IPS-18c (cell line): Measurements from ENCODE around the gene CDH7.

ENCODE experiments used
- H3K4me3 ChIP-seq: 2 replicates; pipeline ENCODE4 v1.7.0; 2013; ENCODE audit warnings: low read depth, mild to moderate bottlenecking, low read length, moderate library complexity; ENCODE audit not compliant: insufficient read depth
- H3K9me3 ChIP-seq: one replicate; pipeline ENCODE4 v1.6.1; 2013; ENCODE audit warnings: mild to moderate bottlenecking, low read length, moderate library complexity; ENCODE audit not compliant: control insufficient read depth, insufficient read depth

The CDH7 gene

GRCh38 chr18:65750389-65751154 is at the start of gene CDH7:
TSS of gene CDH7 (plus strand) at chr18:65751012. CDS start at chr18:65762843, 11,831 bp downstream.
- no peaks in the 10 kb centered on the region for H3K9me3 ChIP-seq
- H3K4me3 ChIP-seq: peak within 1 kb of the TSS; percentile 84

GRCh38 chr18:65704046-65704445 is 46.8 kb upstream of the CDH7 start:
- Histone ChIP-seq H3K4me3 (no peak overlapping the region), H3K9me3 (no peaks in the 10 kb centered on the region)

GRCh38 chr18:65706646-65707045 is 44.2 kb upstream of the CDH7 start:
- no peaks in the 10 kb centered on the region for H3K9me3 ChIP-seq
- no peak overlapping the region for H3K4me3 ChIP-seq

- H3K9me3 ChIP-seq: no peaks in the 10 kb centered on the region
- no peak overlapping the region for H3K4me3 ChIP-seq
These were observed 39.3 kb upstream of the CDH7 start for GRCh38 chr18:65711493-65711892.

- Histone ChIP-seq H3K9me3 (no peaks in the 10 kb centered on the region), H3K4me3 (no peak overlapping the region)
These were observed 29.2 kb upstream of the CDH7 start for GRCh38 chr18:65721619-65722018.

GRCh38 chr18:65725251-65726050 is 25.4 kb upstream of the CDH7 start:
- Histone ChIP-seq H3K4me3 (no peak overlapping the region), H3K9me3 (no peaks in the 10 kb centered on the region)

- H3K4me3 ChIP-seq: no peak overlapping the region
- no peaks in the 10 kb centered on the region for H3K9me3 ChIP-seq
These were observed 15.7 kb upstream of the CDH7 start for GRCh38 chr18:65735155-65735554.

GRCh38 chr18:65737471-65737955 is 13.3 kb upstream of the CDH7 start:
- H3K4me3 ChIP-seq: no peak overlapping the region

GRCh38 chr18:65746936-65747335 is 3.9 kb upstream of the CDH7 start:
- H3K9me3 ChIP-seq: no peaks in the 10 kb centered on the region
- H3K4me3 ChIP-seq: no peak overlapping the region

More at GRCh38 chr18:65737471-65737955, 13.3 kb upstream of the CDH7 start:
- H3K9me3 ChIP-seq: no peaks in the 10 kb centered on the region

GRCh38 chr18:65748321-65748720 is 2.5 kb upstream of the CDH7 start:
- Histone ChIP-seq H3K9me3 (no peaks in the 10 kb centered on the region), H3K4me3 (no peak overlapping the region)

GRCh38 chr18:65749841-65750240 is 971 bp upstream of the CDH7 start:
- H3K9me3 ChIP-seq: no peaks in the 10 kb centered on the region
- peak overlapping the region; percentile 84 for H3K4me3 ChIP-seq

- H3K4me3 ChIP-seq: peak overlapping the region; percentile 84
- H3K9me3 ChIP-seq: no peaks in the 10 kb centered on the region
These were observed 608 bp downstream of the CDH7 start for GRCh38 chr18:65751155-65752085.

- Histone ChIP-seq H3K4me3 (no peak overlapping the region), H3K9me3 (no peaks in the 10 kb centered on the region)
These were observed 2.0 kb downstream of the CDH7 start for GRCh38 chr18:65752625-65753325.

- no peaks in the 10 kb centered on the region for H3K9me3 ChIP-seq
- H3K4me3 ChIP-seq: no peak overlapping the region
These were observed 2.7 kb downstream of the CDH7 start for GRCh38 chr18:65753520-65753919.

- H3K9me3 ChIP-seq: no peaks in the 10 kb centered on the region
- no peak overlapping the region for H3K4me3 ChIP-seq
These were observed 3.3 kb downstream of the CDH7 start for GRCh38 chr18:65754121-65754520.

GRCh38 chr18:65755616-65756015 is 4.8 kb downstream of the CDH7 start:
- H3K9me3 ChIP-seq: no peaks in the 10 kb centered on the region

GRCh38 chr18:65760457-65760856 is 9.6 kb downstream of the CDH7 start:
- H3K9me3 ChIP-seq: no peaks in the 10 kb centered on the region
- no peak overlapping the region for H3K4me3 ChIP-seq

More at GRCh38 chr18:65755616-65756015, 4.8 kb downstream of the CDH7 start:
- H3K4me3 ChIP-seq: no peak overlapping the region
